ENCODE measurements around the gene FAM8A1.

DNA sequence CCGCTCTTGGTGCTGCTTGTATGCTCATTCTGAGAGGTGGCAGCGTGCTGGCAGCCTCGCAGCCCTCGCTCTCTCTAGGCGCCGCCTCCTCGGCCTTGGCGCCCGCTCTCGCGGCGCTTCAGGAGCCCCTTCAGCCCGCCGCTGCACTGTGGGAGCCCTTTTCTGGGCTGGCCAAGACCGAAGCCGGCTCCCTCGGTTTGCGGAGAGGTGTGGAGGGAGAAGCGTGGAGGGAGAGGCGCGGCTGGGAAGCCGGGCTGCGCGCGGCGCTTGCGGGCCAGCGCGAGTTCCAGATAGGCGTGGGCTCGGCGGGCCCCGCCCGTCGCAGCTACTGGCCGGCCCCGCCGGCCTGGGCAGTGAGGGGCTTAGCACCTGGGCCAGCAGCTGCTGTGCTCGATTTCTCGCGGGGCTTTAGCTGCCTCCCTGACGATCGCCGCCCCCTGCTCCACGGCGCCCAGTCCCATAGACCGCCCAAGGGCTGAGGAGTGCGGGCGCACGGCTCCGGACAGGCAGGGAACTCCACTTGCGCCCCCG, 19.5 kb upstream of the FAM8A1 start:
- TF ChIP-seq EZH2 (IDR thresholded peaks at IDR 0.05): no peak
- TF ChIP-seq, protein P1, sequence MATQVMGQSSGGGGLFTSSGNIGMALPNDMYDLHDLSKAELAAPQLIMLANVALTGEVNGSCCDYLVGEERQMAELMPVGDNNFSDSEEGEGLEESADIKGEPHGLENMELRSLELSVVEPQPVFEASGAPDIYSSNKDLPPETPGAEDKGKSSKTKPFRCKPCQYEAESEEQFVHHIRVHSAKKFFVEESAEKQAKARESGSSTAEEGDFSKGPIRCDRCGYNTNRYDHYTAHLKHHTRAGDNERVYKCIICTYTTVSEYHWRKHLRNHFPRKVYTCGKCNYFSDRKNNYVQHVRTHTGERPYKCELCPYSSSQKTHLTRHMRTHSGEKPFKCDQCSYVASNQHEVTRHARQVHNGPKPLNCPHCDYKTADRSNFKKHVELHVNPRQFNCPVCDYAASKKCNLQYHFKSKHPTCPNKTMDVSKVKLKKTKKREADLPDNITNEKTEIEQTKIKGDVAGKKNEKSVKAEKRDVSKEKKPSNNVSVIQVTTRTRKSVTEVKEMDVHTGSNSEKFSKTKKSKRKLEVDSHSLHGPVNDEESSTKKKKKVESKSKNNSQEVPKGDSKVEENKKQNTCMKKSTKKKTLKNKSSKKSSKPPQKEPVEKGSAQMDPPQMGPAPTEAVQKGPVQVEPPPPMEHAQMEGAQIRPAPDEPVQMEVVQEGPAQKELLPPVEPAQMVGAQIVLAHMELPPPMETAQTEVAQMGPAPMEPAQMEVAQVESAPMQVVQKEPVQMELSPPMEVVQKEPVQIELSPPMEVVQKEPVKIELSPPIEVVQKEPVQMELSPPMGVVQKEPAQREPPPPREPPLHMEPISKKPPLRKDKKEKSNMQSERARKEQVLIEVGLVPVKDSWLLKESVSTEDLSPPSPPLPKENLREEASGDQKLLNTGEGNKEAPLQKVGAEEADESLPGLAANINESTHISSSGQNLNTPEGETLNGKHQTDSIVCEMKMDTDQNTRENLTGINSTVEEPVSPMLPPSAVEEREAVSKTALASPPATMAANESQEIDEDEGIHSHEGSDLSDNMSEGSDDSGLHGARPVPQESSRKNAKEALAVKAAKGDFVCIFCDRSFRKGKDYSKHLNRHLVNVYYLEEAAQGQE (IDR thresholded peaks at IDR 0.05; ENCODE audit: low read depth): no peak
- TF ChIP-seq, protein P2, sequence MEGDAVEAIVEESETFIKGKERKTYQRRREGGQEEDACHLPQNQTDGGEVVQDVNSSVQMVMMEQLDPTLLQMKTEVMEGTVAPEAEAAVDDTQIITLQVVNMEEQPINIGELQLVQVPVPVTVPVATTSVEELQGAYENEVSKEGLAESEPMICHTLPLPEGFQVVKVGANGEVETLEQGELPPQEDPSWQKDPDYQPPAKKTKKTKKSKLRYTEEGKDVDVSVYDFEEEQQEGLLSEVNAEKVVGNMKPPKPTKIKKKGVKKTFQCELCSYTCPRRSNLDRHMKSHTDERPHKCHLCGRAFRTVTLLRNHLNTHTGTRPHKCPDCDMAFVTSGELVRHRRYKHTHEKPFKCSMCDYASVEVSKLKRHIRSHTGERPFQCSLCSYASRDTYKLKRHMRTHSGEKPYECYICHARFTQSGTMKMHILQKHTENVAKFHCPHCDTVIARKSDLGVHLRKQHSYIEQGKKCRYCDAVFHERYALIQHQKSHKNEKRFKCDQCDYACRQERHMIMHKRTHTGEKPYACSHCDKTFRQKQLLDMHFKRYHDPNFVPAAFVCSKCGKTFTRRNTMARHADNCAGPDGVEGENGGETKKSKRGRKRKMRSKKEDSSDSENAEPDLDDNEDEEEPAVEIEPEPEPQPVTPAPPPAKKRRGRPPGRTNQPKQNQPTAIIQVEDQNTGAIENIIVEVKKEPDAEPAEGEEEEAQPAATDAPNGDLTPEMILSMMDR (IDR thresholded peaks at IDR 0.05 in 2 of 3, conservative IDR thresholded peaks at IDR 0.05 in 1 of 3; ENCODE audit: borderline replicate concordance in 1 of 3, insufficient read depth in 1 of 3, low read depth in 2 of 3, low read length in 2 of 3): no peak
- no peak for TF ChIP-seq RAD21 (IDR thresholded peaks at IDR 0.05; ENCODE audit: low read depth)

Data from HCT116 (cell line).